ENCODE measurements around the gene GLG1.
A peak's percentile ranks its signal among the peaks of the same experiment; 100 is the strongest.
"Not testable (repeated sequence)": the region's sequence is repeated elsewhere in the genome, so short reads cannot be mapped to it uniquely, and the experiment has no call there.

Gene GLG1

GRCh38 chr16:74456290-74456625 is 150.7 kb downstream of the GLG1 start:
- Histone ChIP-seq H3K27ac (peak overlapping the region in 1 of 21 experiments; percentile 49), H3K4me3 (no peak overlapping the region)

DNA sequence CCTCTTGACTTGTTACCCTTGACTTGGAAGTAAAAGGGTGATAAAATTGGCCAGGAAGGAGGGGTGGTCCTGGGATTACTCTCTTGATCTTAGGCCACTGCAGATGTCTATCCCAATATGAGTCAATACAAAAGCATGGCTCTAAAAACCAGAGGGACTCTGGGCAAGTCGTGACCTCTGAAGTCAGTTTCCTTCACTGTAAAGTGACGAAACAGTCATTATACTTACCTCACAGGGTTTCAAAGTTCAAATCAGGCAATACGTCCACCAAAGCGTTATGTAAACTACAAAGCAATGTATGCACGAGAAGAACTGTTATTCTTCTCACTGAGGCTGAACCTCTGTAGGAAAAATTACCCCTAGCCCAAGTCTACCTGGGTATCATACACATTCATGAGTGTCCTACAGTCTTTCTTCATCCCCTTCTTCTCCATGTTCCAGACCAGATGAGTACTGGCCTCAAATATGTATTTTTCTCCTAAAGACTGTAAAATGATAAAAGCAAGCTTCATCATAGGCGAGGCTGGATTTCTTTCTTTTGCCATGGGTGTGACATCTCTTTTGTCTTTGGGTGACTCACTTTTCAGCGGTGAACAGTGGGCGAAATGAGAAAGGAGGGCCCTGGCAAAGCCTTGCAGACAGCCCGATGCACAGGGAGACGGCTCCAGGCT is 151.2 kb downstream of the GLG1 start:
- Histone ChIP-seq H3K4me3 (no peak overlapping the region), H3K27ac (peak overlapping the region in 4 of 21 experiments; percentile 5 to 49 (median 12))

GRCh38 chr16:74455213-74455612 is 151.7 kb downstream of the GLG1 start:
- Histone ChIP-seq H3K4me3 (no peak overlapping the region), H3K27ac (peak overlapping the region in 3 of 21 experiments; percentile 10 to 49 (median 15))

- Histone ChIP-seq H3K27ac (peak overlapping the region in 3 of 21 experiments; percentile 7 to 39 (median 33)), H3K4me3 (no peak overlapping the region)
Observed at GRCh38 chr16:74451951-74452758, 154.8 kb downstream of the GLG1 start.

DNA sequence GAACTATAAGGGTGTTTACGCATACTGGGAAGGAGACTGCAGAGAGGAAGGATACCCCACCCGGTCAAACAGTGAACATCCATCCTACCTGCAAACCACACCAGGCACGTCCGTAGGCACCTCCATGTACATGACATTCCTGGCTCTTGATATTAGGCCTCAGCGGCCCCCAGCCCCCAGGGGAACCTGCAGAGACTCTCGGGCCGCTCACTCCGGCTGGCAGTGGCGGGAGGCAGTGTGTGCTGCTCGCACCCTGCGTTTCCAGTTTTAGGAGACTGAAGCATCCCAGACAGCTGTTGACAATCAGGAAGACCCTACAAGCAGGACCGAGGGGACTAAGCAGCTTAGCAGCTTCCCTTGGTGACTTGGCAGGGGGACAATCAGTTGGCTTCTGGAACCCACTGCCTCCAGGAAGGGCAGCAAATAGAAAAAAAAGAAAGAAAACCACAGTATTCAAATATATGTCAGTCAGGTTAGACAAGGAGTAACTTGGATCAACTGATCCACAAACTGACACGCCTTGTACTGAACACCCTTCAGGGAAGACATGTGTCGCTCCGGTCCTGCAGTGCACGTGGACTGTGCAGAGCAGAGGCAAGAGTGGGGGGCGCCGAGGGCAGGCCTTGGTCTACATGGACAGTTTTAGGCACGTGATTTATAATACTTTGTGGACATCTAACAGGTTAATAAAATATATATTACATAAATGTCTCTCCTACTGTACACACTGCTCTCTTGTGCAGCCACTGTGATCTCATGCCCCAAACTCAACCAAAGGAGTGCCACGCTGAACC is 155.8 kb downstream of the GLG1 start:
- Histone ChIP-seq H3K27ac (peak overlapping the region in 3 of 21 experiments; percentile 23 to 74 (median 67)), H3K4me3 (no peak overlapping the region)

DNA sequence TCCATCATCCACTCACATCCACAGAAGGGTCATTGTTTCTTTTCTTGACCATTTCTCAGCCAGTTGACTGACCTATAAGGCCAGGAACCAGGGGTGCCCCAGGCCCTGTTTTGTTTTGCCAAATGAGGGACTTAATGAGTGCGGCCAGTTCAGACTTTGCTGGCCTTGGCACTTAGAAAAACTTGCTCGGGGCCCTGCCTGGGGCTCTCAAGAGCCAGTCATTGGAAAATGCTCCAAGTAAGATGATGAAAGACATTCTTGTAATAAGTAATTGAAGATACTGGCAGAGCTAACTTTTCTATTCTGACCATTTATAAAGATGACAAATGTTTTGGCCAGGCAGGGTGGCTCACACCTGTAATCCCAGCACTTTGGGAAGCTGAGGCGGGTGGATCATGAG is 156.7 kb downstream of the GLG1 start:
- no peak overlapping the region for H3K4me3 ChIP-seq
- peak overlapping the region in 18 of 21 experiments; percentile 32 to 83 (median 65) for H3K27ac ChIP-seq

GRCh38 chr16:74449470-74449869 is 157.4 kb downstream of the GLG1 start:
- H3K4me3 ChIP-seq, result no peak overlapping the region
- peak overlapping the region in 18 of 21 experiments; percentile 32 to 83 (median 69) for H3K27ac ChIP-seq

DNA sequence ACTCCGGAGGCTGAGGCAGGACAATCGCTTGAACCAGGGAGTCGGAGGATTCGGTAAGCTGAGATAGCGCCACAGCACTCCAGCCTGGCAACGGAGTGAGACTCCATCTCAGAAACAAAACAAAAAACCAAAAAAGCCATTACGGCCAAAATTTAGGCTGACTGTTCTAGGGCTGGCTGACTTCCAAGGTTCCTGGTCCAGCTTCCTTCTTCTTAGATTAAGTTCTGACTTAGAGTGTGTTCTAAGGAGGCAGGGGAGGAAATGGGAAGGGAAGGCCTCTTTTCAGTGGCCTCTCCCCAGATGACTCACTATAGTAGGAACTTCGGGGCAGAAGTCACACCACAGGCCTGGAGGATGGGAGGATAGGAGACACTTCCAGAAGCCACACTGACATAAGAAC is 157.9 kb downstream of the GLG1 start:
- H3K4me3 ChIP-seq, result no peak overlapping the region

GRCh38 chr16:74447578-74447977 is 159.3 kb downstream of the GLG1 start:
- Histone ChIP-seq H3K27ac (peak overlapping the region in 4 of 21 experiments; percentile 36 to 83 (median 74)), H3K4me3 (no peak overlapping the region)

More for the DNA sequence above, 157.9 kb downstream of the GLG1 start:
- peak overlapping the region in 18 of 21 experiments; percentile 43 to 83 (median 68) for H3K27ac ChIP-seq

DNA sequence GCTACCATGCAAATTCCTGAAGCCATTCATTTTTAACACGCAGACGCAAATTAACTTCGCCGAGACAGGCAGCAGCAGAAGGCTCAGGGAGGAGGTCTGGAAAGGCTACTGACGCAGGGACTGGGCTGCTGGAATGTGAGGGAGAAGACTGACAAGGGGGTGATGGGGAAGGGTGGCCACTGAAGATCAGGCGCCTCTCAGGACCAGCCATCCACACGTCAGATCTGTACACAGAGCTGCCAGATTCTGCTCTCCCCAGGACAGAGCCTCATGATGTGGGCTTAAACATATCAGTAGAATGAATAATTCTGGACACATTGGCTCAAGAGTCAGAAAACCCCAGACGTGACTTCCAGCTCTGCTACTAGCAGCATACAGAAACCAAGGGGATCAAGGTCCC is 160.0 kb downstream of the GLG1 start:
- no peak overlapping the region for H3K4me3 ChIP-seq
- peak overlapping the region in 2 of 21 experiments; percentile 72 to 83 for H3K27ac ChIP-seq

- not testable (repeated sequence) for H3K27ac ChIP-seq, H3K4me3 ChIP-seq
Observed at GRCh38 chr16:74443624-74444346, 163.1 kb downstream of the GLG1 start.

GRCh38 chr16:74439685-74440084 is 167.2 kb downstream of the GLG1 start:
- Histone ChIP-seq H3K4me3 (no peak overlapping the region), H3K27ac (no peak overlapping the region)

DNA sequence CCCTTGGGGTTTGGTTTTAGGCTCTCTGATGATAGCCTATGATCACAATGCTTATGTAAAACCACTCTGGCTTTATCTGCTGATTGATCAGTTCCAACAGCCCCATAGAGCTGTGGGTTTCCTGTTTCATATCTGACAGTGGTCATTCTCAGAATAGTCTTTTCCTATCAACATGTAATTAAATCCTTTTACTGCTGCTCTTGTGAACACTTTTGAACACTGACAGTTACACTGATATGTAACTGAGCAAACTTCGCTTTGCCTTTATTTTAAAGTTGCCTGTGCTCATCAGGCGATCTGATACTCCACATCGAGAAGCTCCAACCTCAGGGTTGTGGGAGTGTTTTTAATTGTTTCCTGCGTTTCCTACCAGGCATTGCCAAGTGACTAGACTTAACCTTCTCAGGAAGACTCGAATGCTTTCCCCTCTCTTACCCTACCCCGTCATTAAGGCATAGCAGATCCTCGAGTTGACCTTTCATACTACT is 168.4 kb downstream of the GLG1 start:
- Histone ChIP-seq H3K4me3 (no peak overlapping the region), H3K27ac (peak overlapping the region in 4 of 21 experiments; percentile 22 to 70 (median 58))

- no peak overlapping the region for H3K4me3 ChIP-seq
- H3K27ac ChIP-seq, result no peak overlapping the region
Observed at GRCh38 chr16:74431516-74431915, 175.4 kb downstream of the GLG1 start.

- not testable (repeated sequence) for H3K27ac ChIP-seq, H3K4me3 ChIP-seq
Observed at GRCh38 chr16:74430036-74430712, 176.7 kb downstream of the GLG1 start.

DNA sequence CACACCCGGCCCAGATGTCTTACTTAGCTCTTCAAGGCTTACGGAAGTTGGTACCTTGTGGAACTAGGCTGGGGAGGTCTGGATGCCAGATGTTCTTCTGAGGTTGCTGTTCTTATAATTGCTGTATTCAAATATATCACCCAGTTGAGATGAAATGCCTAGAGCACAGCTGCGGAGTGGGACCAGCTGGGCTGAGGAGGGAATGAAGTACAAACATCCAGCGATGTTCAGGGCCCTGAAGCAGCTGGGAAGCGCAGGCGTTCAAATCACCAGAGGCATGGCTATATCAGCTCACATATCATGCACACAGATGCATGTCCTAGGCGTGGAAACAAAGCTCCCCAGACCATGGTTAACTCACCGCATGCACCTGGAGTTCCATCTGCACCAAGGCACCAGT is 178.4 kb downstream of the GLG1 start:
- H3K4me3 ChIP-seq, H3K27ac ChIP-seq: not testable (repeated sequence)

DNA sequence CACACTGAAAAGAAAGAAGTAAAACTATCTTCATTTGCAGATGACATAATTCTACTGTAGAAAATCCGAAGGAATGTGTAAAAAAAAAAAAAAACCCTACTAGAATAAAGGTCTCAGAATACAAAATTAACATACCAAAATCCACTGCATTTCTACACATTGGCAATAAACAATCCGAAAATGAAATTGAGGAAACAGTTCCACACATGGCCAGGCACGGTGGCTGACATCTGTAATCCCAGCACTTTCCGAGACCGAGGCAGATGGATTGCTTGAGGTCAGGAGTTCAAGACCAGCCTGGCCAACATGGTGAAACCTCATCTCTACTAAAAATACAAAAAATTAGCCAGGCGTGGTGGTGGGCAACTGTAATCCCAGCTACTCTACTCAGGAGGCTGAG is 181.2 kb downstream of the GLG1 start:
- H3K27ac ChIP-seq, H3K4me3 ChIP-seq: not testable (repeated sequence)

GRCh38 chr16:74423721-74424120 is 183.2 kb downstream of the GLG1 start:
- H3K4me3 ChIP-seq, result not testable (repeated sequence)

GRCh38 chr16:74422086-74422485 is 184.8 kb downstream of the GLG1 start:
- H3K27ac ChIP-seq, H3K4me3 ChIP-seq: not testable (repeated sequence)

More at GRCh38 chr16:74423721-74424120, 183.2 kb downstream of the GLG1 start:
- not testable (repeated sequence) for H3K27ac ChIP-seq
